ENCODE results near the gene MTA2. TPM values are rescaled to one million over a fixed set of nuclear protein-coding genes. Genes with fewer than 3 reads are reported as not detected.
A peak's percentile ranks its signal among the peaks of the same experiment; 100 is the strongest.

The MTA2 gene
- total RNA-seq, 1 donor from 2014 or later = 162 TPM

- Histone ChIP-seq H3K27me3 (ENCODE audit: control insufficient read depth, insufficient read depth, low read length) (no peaks in the 10 kb centered on the region), H3K4me3 (ENCODE audit: low read depth, low read length) (no peak overlapping the region), H3K36me3 (ENCODE audit: control insufficient read depth, insufficient read depth, low read length) (peaks cover 7% of the 10 kb centered on the region)
- peak; percentile 52 for DNase-seq (ENCODE audit: low read depth)
- FAIRE-seq = no peak
- TF ChIP-seq CTCF (IDR thresholded peaks at IDR 0.05; ENCODE audit: insufficient read depth, low read length, severe bottlenecking) = no peak
These were observed 52.9 kb downstream of the MTA2 start for GRCh38 chr11:62548545-62549335.

GRCh38 chr11:62547691-62548281, 53.9 kb downstream of the MTA2 start:
- Histone ChIP-seq H3K36me3 (ENCODE audit: control insufficient read depth, insufficient read depth, low read length) (peaks cover 7% of the 10 kb centered on the region), H3K4me3 (ENCODE audit: low read depth, low read length) (peak overlapping the region; percentile 95), H3K27me3 (ENCODE audit: control insufficient read depth, insufficient read depth, low read length) (no peaks in the 10 kb centered on the region)
- peak; percentile 96 for FAIRE-seq
- peak; percentile 99 for DNase-seq (ENCODE audit: low read depth)
- TF ChIP-seq CTCF (IDR thresholded peaks at IDR 0.05; ENCODE audit: insufficient read depth, low read length, severe bottlenecking) = no peak

GRCh38 chr11:62546929-62547625, 54.6 kb downstream of the MTA2 start:
- H3K4me3 ChIP-seq (ENCODE audit: low read depth, low read length) = peak overlapping the region; percentile 95
- peaks cover 11% of the 10 kb centered on the region for H3K36me3 ChIP-seq (ENCODE audit: control insufficient read depth, insufficient read depth, low read length)
- peak; percentile 78 for DNase-seq (ENCODE audit: low read depth)
- TF ChIP-seq CTCF (IDR thresholded peaks at IDR 0.05; ENCODE audit: insufficient read depth, low read length, severe bottlenecking) = no peak
- H3K27me3 ChIP-seq (ENCODE audit: control insufficient read depth, insufficient read depth, low read length) = no peaks in the 10 kb centered on the region
- no peak for FAIRE-seq

- FAIRE-seq (no peak), DNase-seq (ENCODE audit: low read depth) (peak; percentile 37)
- Histone ChIP-seq H3K4me3 (ENCODE audit: low read depth, low read length) (peak within 1 kb of the TSS; percentile 95), H3K27me3 (ENCODE audit: control insufficient read depth, insufficient read depth, low read length) (no peaks in the 10 kb centered on the region), H3K36me3 (ENCODE audit: control insufficient read depth, insufficient read depth, low read length) (peaks cover 12% of the 10 kb centered on the region)
- TF ChIP-seq CTCF (IDR thresholded peaks at IDR 0.05; ENCODE audit: insufficient read depth, low read length, severe bottlenecking) = no peak
These were observed 55.3 kb downstream of the MTA2 start, which contains the start of gene AHNAK for GRCh38 chr11:62546244-62546928. Gene AHNAK, minus strand, starts transcription at chr11:62546806. Its CDS starts 10,708 bp downstream, at chr11:62536098.

GRCh38 chr11:62545437-62546243, 56.0 kb downstream of the MTA2 start:
- Histone ChIP-seq H3K36me3 (ENCODE audit: control insufficient read depth, insufficient read depth, low read length) (peaks cover 12% of the 10 kb centered on the region), H3K27me3 (ENCODE audit: control insufficient read depth, insufficient read depth, low read length) (no peaks in the 10 kb centered on the region), H3K4me3 (ENCODE audit: low read depth, low read length) (peak overlapping the region; percentile 95)
- FAIRE-seq = no peak
- DNase-seq (ENCODE audit: low read depth) = peak; percentile 74
- peak; percentile 5 for TF ChIP-seq CTCF (IDR thresholded peaks at IDR 0.05; ENCODE audit: insufficient read depth, low read length, severe bottlenecking)
